Measurements from ENCODE around the gene EML6. TPM values are rescaled to one million over a fixed set of nuclear protein-coding genes. Genes with fewer than 3 reads are reported as not detected.

The EML6 gene
- total and polyA plus RNA-seq, 2 of the 8 experiments (the other 6 are each of a cell fraction or from before 2014, with no cell fraction given): 1.2 to 1.6 TPM

DNA sequence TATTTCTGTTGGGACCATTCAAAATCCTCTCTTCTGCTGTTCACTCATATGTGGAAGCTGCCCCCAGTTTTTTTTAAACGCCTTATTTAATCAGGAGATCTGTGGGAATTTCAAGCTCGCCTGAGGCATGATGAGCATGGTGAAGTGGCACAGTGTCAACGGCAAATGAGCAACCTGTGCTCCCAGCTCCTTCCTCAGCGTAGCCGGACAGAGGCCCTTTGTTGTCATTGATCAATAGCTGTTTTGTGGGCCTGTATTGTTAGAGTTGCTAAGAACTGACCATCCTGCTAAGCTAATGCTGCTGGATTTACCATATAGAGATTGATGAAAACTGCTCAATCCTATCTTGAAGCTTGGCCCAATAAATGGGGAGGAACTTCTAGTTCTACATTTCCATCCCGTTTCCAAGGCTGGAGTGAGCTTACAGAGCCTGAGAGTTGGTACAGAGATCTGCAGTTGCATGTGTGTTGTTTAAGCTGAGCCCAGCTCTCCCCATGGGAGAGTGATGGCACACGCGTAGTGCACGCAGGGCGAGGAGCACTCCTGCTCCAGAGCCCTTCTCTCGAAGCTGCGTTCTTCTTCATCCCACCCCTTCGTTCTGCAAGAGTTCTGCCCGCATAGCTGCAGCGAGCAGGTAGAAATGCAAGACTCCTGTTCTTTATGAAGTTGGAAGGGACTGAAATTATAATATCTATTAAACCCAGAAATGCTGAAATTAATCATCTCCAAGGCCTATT lies 218.0 kb downstream of the EML6 start:
- no peak overlapping the region for H3K9ac ChIP-seq (replicated peaks in 1 of 4; ENCODE audit: extremely low read depth in 1 of 4, low read depth in 3 of 4, low read length in 3 of 4)
- TF ChIP-seq SIN3A (conservative IDR thresholded peaks at IDR 0.05 in 1 of 2, IDR thresholded peaks at IDR 0.05 in 1 of 2; ENCODE audit: low read depth in 1 of 2, low read length in 2 of 2): no peak

More for the DNA sequence above, 218.0 kb downstream of the EML6 start:
- Histone ChIP-seq H3K27me3 (replicated peaks in 1 of 4; ENCODE audit: control insufficient read depth in 3 of 4, extremely low read depth in 1 of 4, insufficient read depth in 3 of 4, low read length in 3 of 4) (no peaks in the 10 kb centered on the region), H3K9me3 (ENCODE audit: insufficient read depth in 2 of 2, low read depth in 1 of 2, low read length in 1 of 2) (no peaks in the 10 kb centered on the region; a peak in 1 of 4 replicates), H2BK15ac (ENCODE audit: low read length) (no peak overlapping the region), H4K8ac (ENCODE audit: extremely low read depth, insufficient read depth, low read length) (no peak overlapping the region), H4K20me1 (replicated peaks in 1 of 2; ENCODE audit: control insufficient read depth in 1 of 2, insufficient read depth in 2 of 2, low read length in 2 of 2) (no peaks in the 10 kb centered on the region), H4K91ac (replicated peaks; ENCODE audit: insufficient read length, low read length) (no peak overlapping the region), H2BK20ac (ENCODE audit: low read length) (no peak overlapping the region), H2AK5ac (ENCODE audit: low read depth, low read length) (no peak overlapping the region), H3K4me2 (ENCODE audit: insufficient read depth in 1 of 2, low read depth in 2 of 2, low read length in 2 of 2) (no peak overlapping the region), H2AFZ (ENCODE audit: low read length) (no peak overlapping the region), H3K23ac (ENCODE audit: insufficient read length) (no peak overlapping the region), H3K79me1 (ENCODE audit: low read depth, low read length) (no peaks in the 10 kb centered on the region), H3K27ac (ENCODE audit: low read depth, low read length) (no peak overlapping the region), H2BK12ac (ENCODE audit: low read depth, low read length) (no peak overlapping the region), H3K4me3 (ENCODE audit: extremely low read depth in 1 of 4, insufficient read depth in 2 of 4, low read depth in 3 of 4, low read length in 4 of 4) (no peak overlapping the region), H3K79me2 (ENCODE audit: control insufficient read depth in 1 of 2, insufficient read depth in 2 of 2, low read length in 2 of 2) (no peaks in the 10 kb centered on the region), H2BK5ac (ENCODE audit: low read depth, low read length) (no peak overlapping the region), H3K4me1 (replicated peaks in 1 of 4; ENCODE audit: control insufficient read depth in 3 of 4, insufficient read depth in 4 of 4, low read length in 3 of 4) (no peaks in the 10 kb centered on the region), H2BK120ac (replicated peaks; ENCODE audit: low read depth, low read length) (no peak overlapping the region), H3K4ac (replicated peaks; ENCODE audit: insufficient read length, low read depth, low read length) (no peak overlapping the region), H3K36me3 (ENCODE audit: control insufficient read depth in 2 of 4, insufficient read depth in 4 of 4, low read length in 3 of 4) (no peaks in the 10 kb centered on the region), H3K14ac (ENCODE audit: insufficient read length) (no peak overlapping the region), H4K5ac (ENCODE audit: insufficient read length, low read depth, low read length) (no peak overlapping the region), H3K56ac (replicated peaks; ENCODE audit: insufficient read length, low read depth, low read length) (no peak overlapping the region), H3K23me2 (ENCODE audit: low read depth, low read length) (no peaks in the 10 kb centered on the region), H3K18ac (ENCODE audit: extremely low read depth, low read length) (no peak overlapping the region)
- CTCF ChIA-PET (ENCODE audit: partially characterized antibody): interaction anchor here (0.9 to 1.4 kb wide), 4 partner anchors 21 to 227 kb away, joined by 3 to 6 read pairs (median 4); no protein-coding TSS in a partner anchor
- 94% methylated on average over 15 of the region's 15 CpGs; no CpG with 5 or more reads in 1 of the 2 experiments for WGBS, 2 experiments (ENCODE audit: extremely low coverage in 1 of 2, insufficient coverage in 1 of 2, insufficient read length in 1 of 2, insufficient replicate concordance in 2 of 2, low coverage in 1 of 2, low lambda C conversion rate in 2 of 2, missing lambda C conversion rate in 1 of 2)
- DNase-seq (ENCODE audit: low read depth in 1 of 2, low spot score in 2 of 2): no peak
- no peak for FAIRE-seq
- POLR2A ChIA-PET (ENCODE audit: partially characterized antibody): no interaction called here
